ENCODE measurements around the gene UNC50. TPM values are rescaled to one million over a fixed set of nuclear protein-coding genes. Genes with fewer than 3 reads are reported as not detected.

The UNC50 gene
- total and polyA plus RNA-seq, 2 experiments from 2014 or later: 38.7 to 49.4 TPM

GRCh38 chr2:98647636-98648035, 39.2 kb downstream of the UNC50 start:
- H3K4me3 ChIP-seq: no peak overlapping the region
- DNase-seq (ENCODE audit: low spot score): no peak
- H3K36me3 ChIP-seq (ENCODE audit: insufficient read depth): no peaks in the 10 kb centered on the region
- Mint-ChIP-seq H3K27ac (no peak overlapping the region), H3K36me3 (ENCODE audit: low read depth) (no peaks in the 10 kb centered on the region), H3K4me1 (peaks cover 19% of the 10 kb centered on the region), H3K27me3 (ENCODE audit: insufficient read depth, low read depth, poor library complexity) (no peaks in the 10 kb centered on the region), H3K9me3 (no peaks in the 10 kb centered on the region; the same call in 2 of the 3 replicates), H3K4me3 (no peak overlapping the region)
- no peak overlapping the region for H3K4me2 ChIP-seq
- no peaks in the 10 kb centered on the region for H3K27me3 ChIP-seq (ENCODE audit: insufficient read depth)
- TF ChIP-seq ZNF114 (CRISPR knock-in tag; IDR thresholded peaks at IDR 0.05) (no peak), CTCF (conservative IDR thresholded peaks at IDR 0.05; ENCODE audit: low read depth in 2 of 2) (no peak)
- H3K4me1 ChIP-seq (ENCODE audit: insufficient read depth): peaks cover 16% of the 10 kb centered on the region
- no peaks in the 10 kb centered on the region for H3K79me2 ChIP-seq (replicated peaks; ENCODE audit: insufficient read depth)
- no peaks in the 10 kb centered on the region for H3K9me2 ChIP-seq (ENCODE audit: insufficient read depth)
- H2AFZ ChIP-seq: no peak overlapping the region
- no peak for ATAC-seq
- H3K27ac ChIP-seq (ENCODE audit: low read depth): no peak overlapping the region
- no peaks in the 10 kb centered on the region for H3F3A ChIP-seq (replicated peaks; ENCODE audit: low read depth)
- no peaks in the 10 kb centered on the region for H4K20me1 ChIP-seq (replicated peaks; ENCODE audit: insufficient read depth)

GRCh38 chr2:98648451-98648850, 40.1 kb downstream of the UNC50 start:
- Mint-ChIP-seq H3K27ac (no peak overlapping the region), H3K27me3 (ENCODE audit: insufficient read depth, low read depth, poor library complexity) (no peaks in the 10 kb centered on the region), H3K9me3 (no peaks in the 10 kb centered on the region; the same call in 2 of the 3 replicates), H3K4me1 (peaks cover 17% of the 10 kb centered on the region), H3K36me3 (ENCODE audit: low read depth) (no peaks in the 10 kb centered on the region), H3K4me3 (no peak overlapping the region)
- no peak for DNase-seq (ENCODE audit: low spot score)
- Histone ChIP-seq H2AFZ (no peak overlapping the region), H3K27me3 (ENCODE audit: insufficient read depth) (no peaks in the 10 kb centered on the region), H3F3A (replicated peaks; ENCODE audit: low read depth) (no peaks in the 10 kb centered on the region), H3K27ac (ENCODE audit: low read depth) (no peak overlapping the region), H3K9me2 (ENCODE audit: insufficient read depth) (no peaks in the 10 kb centered on the region), H3K4me1 (ENCODE audit: insufficient read depth) (peaks cover 16% of the 10 kb centered on the region), H3K36me3 (ENCODE audit: insufficient read depth) (no peaks in the 10 kb centered on the region), H3K79me2 (replicated peaks; ENCODE audit: insufficient read depth) (no peaks in the 10 kb centered on the region), H3K4me2 (no peak overlapping the region), H3K4me3 (no peak overlapping the region), H4K20me1 (replicated peaks; ENCODE audit: insufficient read depth) (no peaks in the 10 kb centered on the region)
- TF ChIP-seq POLR2AphosphoS5 (IDR thresholded peaks at IDR 0.05; ENCODE audit: low read depth) (no peak), ZNF331 (CRISPR knock-in tag; IDR thresholded peaks at IDR 0.05; ENCODE audit: low read depth) (no peak), ZNF462 (CRISPR knock-in tag; IDR thresholded peaks at IDR 0.05) (no peak), EZH2phosphoT487 (IDR thresholded peaks at IDR 0.05; ENCODE audit: unreplicated experiment) (no peak), ZNF114 (CRISPR knock-in tag; IDR thresholded peaks at IDR 0.05) (no peak), STAT1 (IDR thresholded peaks at IDR 0.05; ENCODE audit: unreplicated experiment) (no peak)
- ATAC-seq: no peak

Data from GM23338 (cell line).